GM23338 (cell line): Measurements from ENCODE around the gene ERC1. TPM values are rescaled to one million over a fixed set of nuclear protein-coding genes. Genes with fewer than 3 reads are reported as not detected.

ENCODE experiments used
- ATAC-seq: fragments of 200-7000 bp; cut with Tn5 transposase; 3 replicates; pipeline ENCODE4 v1.9.1; 2020
- DNase-seq: peaks from one replicate; pipeline ENCODE4 v3.0.0-alpha.2; 2015; ENCODE audit warnings: low spot score
- H2AFZ ChIP-seq: fragments of 200-600 bp; sonication (generic); 2 replicates; pipeline ENCODE4 v1.8.0; 2016; ENCODE audit warnings: antibody characterized with exemption, mild to moderate bottlenecking, moderate library complexity
- H3F3A ChIP-seq: fragments of 200-600 bp; sonication (generic); replicated peaks from 2 replicates; pipeline ENCODE4 v1.8.0; 2017; ENCODE audit warnings: antibody characterized with exemption, mixed run types, low read depth
- H3K27ac ChIP-seq: fragments of 200-600 bp; sonication (generic); 2 replicates; pipeline ENCODE4 v1.6.1; 2016; ENCODE audit warnings: low read depth
- H3K27me3 ChIP-seq: fragments of 200-600 bp; sonication (generic); 2 replicates; pipeline ENCODE4 v1.8.0; 2016; ENCODE audit warnings: mild to moderate bottlenecking, mixed run types, moderate library complexity; ENCODE audit not compliant: insufficient read depth
- H3K36me3 ChIP-seq: fragments of 200-600 bp; sonication (generic); 2 replicates; pipeline ENCODE4 v1.8.0; 2016; ENCODE audit warnings: mild to moderate bottlenecking; ENCODE audit not compliant: insufficient read depth
- H3K4me1 ChIP-seq: fragments of 200-600 bp; sonication (generic); 2 replicates; pipeline ENCODE4 v1.8.0; 2016; ENCODE audit warnings: mild to moderate bottlenecking, moderate library complexity; ENCODE audit not compliant: insufficient read depth
- H3K4me2 ChIP-seq: fragments of 200-600 bp; sonication (generic); 2 replicates; pipeline ENCODE4 v1.7.1; 2017; ENCODE audit warnings: mixed run types
- H3K4me3 ChIP-seq: fragments of 200-600 bp; sonication (generic); 2 replicates; pipeline ENCODE4 v1.6.1; 2016; ENCODE audit warnings: mixed run types
- H3K79me2 ChIP-seq: fragments of 200-600 bp; sonication (generic); replicated peaks from 2 replicates; pipeline ENCODE4 v1.8.0; 2017; ENCODE audit warnings: mild to moderate bottlenecking; ENCODE audit not compliant: insufficient read depth
- H3K9me2 ChIP-seq: fragments of 200-600 bp; sonication (generic); 2 replicates; pipeline ENCODE4 v1.8.0; 2017; ENCODE audit not compliant: insufficient read depth
- H4K20me1 ChIP-seq: fragments of 200-600 bp; sonication (generic); replicated peaks from 2 replicates; pipeline ENCODE4 v1.8.0; 2017; ENCODE audit warnings: mild to moderate bottlenecking; ENCODE audit not compliant: insufficient read depth
- H3K27ac Mint-ChIP-seq: 2 replicates; pipeline ENCODE4 v1.8.0; 2020; ENCODE audit warnings: inconsistent platforms, mild to moderate bottlenecking, moderate library complexity, mixed read lengths
- H3K27me3 Mint-ChIP-seq: 3 replicates; pipeline ENCODE4 v1.8.0; 2022; ENCODE audit warnings: low read depth, mild to moderate bottlenecking, moderate library complexity, mixed read lengths, inconsistent platforms; ENCODE audit not compliant: insufficient read depth, poor library complexity
- H3K36me3 Mint-ChIP-seq: 3 replicates; pipeline ENCODE4 v1.8.0; 2021; ENCODE audit warnings: low read depth, mild to moderate bottlenecking, inconsistent platforms, moderate library complexity, mixed read lengths
- H3K4me1 Mint-ChIP-seq: 3 replicates; pipeline ENCODE4 v1.8.0; 2020; ENCODE audit warnings: mild to moderate bottlenecking, inconsistent platforms, mixed read lengths
- H3K4me3 Mint-ChIP-seq: 3 replicates; pipeline ENCODE4 v1.8.0; 2021; ENCODE audit warnings: moderate library complexity, mild to moderate bottlenecking, inconsistent platforms, mixed read lengths
- H3K9me3 Mint-ChIP-seq: 3 replicates; pipeline ENCODE4 v1.8.0; 2020; ENCODE audit warnings: moderate library complexity, mild to moderate bottlenecking, inconsistent platforms, mixed read lengths
- EZH2 ChIP-seq: fragments of 200-600 bp; sonication (generic); IDR thresholded peaks from one replicate; pipeline ENCODE4 v1.8.0; 2017; ENCODE audit warnings: antibody characterized with exemption, mild to moderate bottlenecking, low read depth; ENCODE audit not compliant: unreplicated experiment
- EZH2phosphoT487 ChIP-seq: fragments of 200-600 bp; sonication (generic); IDR thresholded peaks from one replicate; pipeline ENCODE4 v1.8.1; 2018; ENCODE audit warnings: antibody characterized with exemption; ENCODE audit not compliant: unreplicated experiment
- JUNB ChIP-seq: IDR thresholded peaks from one replicate; pipeline ENCODE4 v1.6.1; 2016; ENCODE audit warnings: antibody characterized with exemption; ENCODE audit not compliant: unreplicated experiment
- POLR2AphosphoS5 ChIP-seq: IDR thresholded peaks from 2 replicates; pipeline ENCODE4 v1.6.1; 2016; ENCODE audit warnings: antibody characterized with exemption, low read depth
- ZNF114 ChIP-seq: fragments of 250-450 bp; sonication (Bioruptor Pico); IDR thresholded peaks from 2 replicates; pipeline ENCODE4 v1.5.0; 2020; ENCODE audit warnings: mild to moderate bottlenecking, moderate library complexity
- ZNF331 ChIP-seq: fragments of 250-450 bp; sonication (Bioruptor Pico); IDR thresholded peaks from 2 replicates; pipeline ENCODE4 v1.5.0; 2020; ENCODE audit warnings: low read depth, mild to moderate bottlenecking, moderate library complexity
- polyA plus RNA-seq: library from polyadenylated mRNA; unstranded; fragments of >200 nt; fragmentation: Nextera tagmentation; extraction: Ambion mirVana; gene quantifications from 2 replicates; pipeline ENCODE4 v1.2.1, GENCODE V29; 2016
- total RNA-seq: library from RNA; depleted of rRNA; stranded (reverse); fragments of >200 nt; shearing (Covaris generic); gene quantifications from 2 replicates; pipeline ENCODE4 v1.2.3, GENCODE V29; 2014
- TF ChIP-seq, protein P1 (sequence below): fragments of 250-450 bp; sonication (Bioruptor Pico); IDR thresholded peaks from 2 replicates; pipeline ENCODE4 v1.5.0; 2020; ENCODE audit warnings: mild to moderate bottlenecking, moderate library complexity
- TF ChIP-seq, protein P2 (sequence below): IDR thresholded peaks from 2 replicates; pipeline ENCODE4 v1.6.1; 2016; ENCODE audit warnings: antibody characterized with exemption

The ERC1 gene
- total and polyA plus RNA-seq, 2 experiments from 2014 or later = 28.1 to 35.3 TPM

DNA sequence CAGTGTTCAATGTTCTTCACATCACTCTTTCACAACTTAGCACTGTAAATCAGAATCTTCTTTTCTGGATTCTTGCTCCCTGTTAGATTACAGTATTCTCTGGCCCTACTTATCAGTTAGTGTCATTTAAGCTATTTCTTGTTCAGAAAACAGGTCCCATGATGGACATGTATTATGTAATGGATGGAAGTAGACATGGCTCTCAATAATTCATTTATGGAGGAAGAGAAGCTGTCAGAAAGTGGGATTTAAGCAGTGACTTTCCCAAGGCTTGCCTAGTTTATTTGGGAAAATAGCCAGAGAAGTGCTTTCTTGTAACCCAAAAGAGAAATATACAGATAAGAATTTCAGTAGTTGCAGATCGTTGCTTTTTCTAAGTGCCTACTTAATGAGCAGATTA, 1.6 kb downstream of the ERC1 start (continued):
- TF ChIP-seq, protein P1, sequence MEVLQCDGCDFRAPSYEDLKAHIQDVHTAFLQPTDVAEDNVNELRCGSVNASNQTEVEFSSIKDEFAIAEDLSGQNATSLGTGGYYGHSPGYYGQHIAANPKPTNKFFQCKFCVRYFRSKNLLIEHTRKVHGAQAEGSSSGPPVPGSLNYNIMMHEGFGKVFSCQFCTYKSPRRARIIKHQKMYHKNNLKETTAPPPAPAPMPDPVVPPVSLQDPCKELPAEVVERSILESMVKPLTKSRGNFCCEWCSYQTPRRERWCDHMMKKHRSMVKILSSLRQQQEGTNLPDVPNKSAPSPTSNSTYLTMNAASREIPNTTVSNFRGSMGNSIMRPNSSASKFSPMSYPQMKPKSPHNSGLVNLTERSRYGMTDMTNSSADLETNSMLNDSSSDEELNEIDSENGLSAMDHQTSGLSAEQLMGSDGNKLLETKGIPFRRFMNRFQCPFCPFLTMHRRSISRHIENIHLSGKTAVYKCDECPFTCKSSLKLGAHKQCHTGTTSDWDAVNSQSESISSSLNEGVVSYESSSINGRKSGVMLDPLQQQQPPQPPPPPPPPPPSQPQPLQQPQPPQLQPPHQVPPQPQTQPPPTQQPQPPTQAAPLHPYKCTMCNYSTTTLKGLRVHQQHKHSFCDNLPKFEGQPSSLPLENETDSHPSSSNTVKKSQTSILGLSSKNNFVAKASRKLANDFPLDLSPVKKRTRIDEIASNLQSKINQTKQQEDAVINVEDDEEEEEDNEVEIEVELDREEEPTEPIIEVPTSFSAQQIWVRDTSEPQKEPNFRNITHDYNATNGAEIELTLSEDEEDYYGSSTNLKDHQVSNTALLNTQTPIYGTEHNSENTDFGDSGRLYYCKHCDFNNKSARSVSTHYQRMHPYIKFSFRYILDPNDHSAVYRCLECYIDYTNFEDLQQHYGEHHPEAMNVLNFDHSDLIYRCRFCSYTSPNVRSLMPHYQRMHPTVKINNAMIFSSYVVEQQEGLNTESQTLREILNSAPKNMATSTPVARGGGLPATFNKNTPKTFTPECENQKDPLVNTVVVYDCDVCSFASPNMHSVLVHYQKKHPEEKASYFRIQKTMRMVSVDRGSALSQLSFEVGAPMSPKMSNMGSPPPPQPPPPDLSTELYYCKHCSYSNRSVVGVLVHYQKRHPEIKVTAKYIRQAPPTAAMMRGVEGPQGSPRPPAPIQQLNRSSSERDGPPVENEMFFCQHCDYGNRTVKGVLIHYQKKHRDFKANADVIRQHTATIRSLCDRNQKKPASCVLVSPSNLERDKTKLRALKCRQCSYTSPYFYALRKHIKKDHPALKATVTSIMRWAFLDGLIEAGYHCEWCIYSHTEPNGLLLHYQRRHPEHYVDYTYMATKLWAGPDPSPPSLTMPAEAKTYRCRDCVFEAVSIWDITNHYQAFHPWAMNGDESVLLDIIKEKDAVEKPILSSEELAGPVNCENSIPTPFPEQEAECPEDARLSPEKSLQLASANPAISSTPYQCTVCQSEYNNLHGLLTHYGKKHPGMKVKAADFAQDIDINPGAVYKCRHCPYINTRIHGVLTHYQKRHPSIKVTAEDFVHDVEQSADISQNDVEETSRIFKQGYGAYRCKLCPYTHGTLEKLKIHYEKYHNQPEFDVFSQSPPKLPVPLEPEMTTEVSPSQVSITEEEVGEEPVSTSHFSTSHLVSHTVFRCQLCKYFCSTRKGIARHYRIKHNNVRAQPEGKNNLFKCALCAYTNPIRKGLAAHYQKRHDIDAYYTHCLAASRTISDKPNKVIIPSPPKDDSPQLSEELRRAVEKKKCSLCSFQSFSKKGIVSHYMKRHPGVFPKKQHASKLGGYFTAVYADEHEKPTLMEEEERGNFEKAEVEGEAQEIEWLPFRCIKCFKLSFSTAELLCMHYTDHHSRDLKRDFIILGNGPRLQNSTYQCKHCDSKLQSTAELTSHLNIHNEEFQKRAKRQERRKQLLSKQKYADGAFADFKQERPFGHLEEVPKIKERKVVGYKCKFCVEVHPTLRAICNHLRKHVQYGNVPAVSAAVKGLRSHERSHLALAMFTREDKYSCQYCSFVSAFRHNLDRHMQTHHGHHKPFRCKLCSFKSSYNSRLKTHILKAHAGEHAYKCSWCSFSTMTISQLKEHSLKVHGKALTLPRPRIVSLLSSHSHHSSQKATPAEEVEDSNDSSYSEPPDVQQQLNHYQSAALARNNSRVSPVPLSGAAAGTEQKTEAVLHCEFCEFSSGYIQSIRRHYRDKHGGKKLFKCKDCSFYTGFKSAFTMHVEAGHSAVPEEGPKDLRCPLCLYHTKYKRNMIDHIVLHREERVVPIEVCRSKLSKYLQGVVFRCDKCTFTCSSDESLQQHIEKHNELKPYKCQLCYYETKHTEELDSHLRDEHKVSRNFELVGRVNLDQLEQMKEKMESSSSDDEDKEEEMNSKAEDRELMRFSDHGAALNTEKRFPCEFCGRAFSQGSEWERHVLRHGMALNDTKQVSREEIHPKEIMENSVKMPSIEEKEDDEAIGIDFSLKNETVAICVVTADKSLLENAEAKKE (CRISPR knock-in tag) = no peak
- TF ChIP-seq, protein P2, sequence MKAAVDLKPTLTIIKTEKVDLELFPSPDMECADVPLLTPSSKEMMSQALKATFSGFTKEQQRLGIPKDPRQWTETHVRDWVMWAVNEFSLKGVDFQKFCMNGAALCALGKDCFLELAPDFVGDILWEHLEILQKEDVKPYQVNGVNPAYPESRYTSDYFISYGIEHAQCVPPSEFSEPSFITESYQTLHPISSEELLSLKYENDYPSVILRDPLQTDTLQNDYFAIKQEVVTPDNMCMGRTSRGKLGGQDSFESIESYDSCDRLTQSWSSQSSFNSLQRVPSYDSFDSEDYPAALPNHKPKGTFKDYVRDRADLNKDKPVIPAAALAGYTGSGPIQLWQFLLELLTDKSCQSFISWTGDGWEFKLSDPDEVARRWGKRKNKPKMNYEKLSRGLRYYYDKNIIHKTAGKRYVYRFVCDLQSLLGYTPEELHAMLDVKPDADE = no peak
- TF ChIP-seq JUNB (no peak), POLR2AphosphoS5 (no peak), ZNF331 (CRISPR knock-in tag) (no peak)

DNA sequence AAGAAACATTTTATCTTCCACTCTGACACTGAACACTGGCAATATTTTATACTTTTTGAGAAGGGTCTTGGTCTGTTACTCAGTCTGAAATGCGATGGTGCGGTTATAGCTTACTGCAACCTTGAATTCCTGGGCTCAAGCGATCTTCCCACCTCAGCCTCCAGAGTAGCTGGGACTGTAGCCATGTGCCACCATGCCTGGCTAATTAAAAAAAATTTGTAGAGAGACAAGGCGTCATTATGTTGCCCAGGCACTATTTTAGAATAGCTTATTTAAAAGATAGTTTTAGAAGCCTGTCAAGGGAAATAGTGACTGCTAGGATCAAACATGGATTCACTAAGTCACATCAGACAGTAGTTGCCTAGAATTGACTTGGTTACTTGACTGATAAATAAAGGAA, 5.9 kb downstream of the ERC1 start:
- Histone ChIP-seq H3K4me1 (peaks cover 15% of the 10 kb centered on the region; the same call in 1 of the 2 replicates), H3K27ac (0 out of 2 replicates have a peak overlapping the region, but pooled peaks have one; percentile 23), H3K4me2 (no peak overlapping the region), H3K9me2 (no peaks in the 10 kb centered on the region), H3F3A (no peaks in the 10 kb centered on the region), H2AFZ (no peak overlapping the region), H3K79me2 (peaks cover 100% of the 10 kb centered on the region), H3K4me3 (no peak overlapping the region), H3K36me3 (no peaks in the 10 kb centered on the region), H4K20me1 (peaks cover 25% of the 10 kb centered on the region), H3K27me3 (no peaks in the 10 kb centered on the region)
- Mint-ChIP-seq H3K27ac (no peak overlapping the region), H3K9me3 (no peaks in the 10 kb centered on the region), H3K4me3 (no peak overlapping the region), H3K36me3 (peaks cover 6% of the 10 kb centered on the region; the same call in 2 of the 3 replicates), H3K4me1 (peaks cover 6% of the 10 kb centered on the region), H3K27me3 (no peaks in the 10 kb centered on the region)
- DNase-seq (no peak), ATAC-seq (no peak)
- TF ChIP-seq ZNF114 (no peak), POLR2AphosphoS5 (no peak), ZNF331 (CRISPR knock-in tag) (no peak), EZH2 (no peak), EZH2phosphoT487 (no peak)
- TF ChIP-seq, protein P2 = no peak
